GM23248 (cell line): ENCODE data around the gene SERPINC1. TPM values are rescaled to one million over a fixed set of nuclear protein-coding genes. Genes with fewer than 3 reads are reported as not detected.
"Not testable (repeated sequence)": the region's sequence is repeated elsewhere in the genome, so short reads cannot be mapped to it uniquely, and the experiment has no call there.

Experiments used
- DNase-seq: peaks from one replicate; pipeline ENCODE4 v3.0.0-alpha.2; 2015
- H2AFZ ChIP-seq: fragments of 200-600 bp; sonication (generic); 2 replicates; pipeline ENCODE4 v1.6.1; 2016; ENCODE audit warnings: antibody characterized with exemption
- H3F3A ChIP-seq: fragments of 200-600 bp; sonication (generic); 2 replicates; pipeline ENCODE4 v1.6.1; 2016; ENCODE audit warnings: mild to moderate bottlenecking, antibody characterized with exemption, mixed run types; ENCODE audit not compliant: insufficient read depth
- H3K27ac ChIP-seq: fragments of 200-600 bp; sonication (generic); 2 replicates; pipeline ENCODE4 v1.5.1; 2016; ENCODE audit warnings: mild to moderate bottlenecking
- H3K27me3 ChIP-seq: fragments of 200-600 bp; sonication (generic); replicated peaks from 2 replicates; pipeline ENCODE4 v1.6.1; 2016; ENCODE audit warnings: mild to moderate bottlenecking; ENCODE audit not compliant: insufficient read depth
- H3K36me3 ChIP-seq: fragments of 200-600 bp; sonication (generic); 2 replicates; pipeline ENCODE4 v1.6.1; 2016; ENCODE audit warnings: low read depth, mild to moderate bottlenecking
- H3K4me1 ChIP-seq: fragments of 200-600 bp; sonication (generic); 2 replicates; pipeline ENCODE4 v1.6.1; 2016; ENCODE audit warnings: mild to moderate bottlenecking; ENCODE audit not compliant: insufficient read depth
- H3K4me2 ChIP-seq: fragments of 200-600 bp; sonication (generic); one replicate; pipeline ENCODE4 v1.6.1; 2016; ENCODE audit warnings: mild to moderate bottlenecking; ENCODE audit not compliant: unreplicated experiment
- H3K4me3 ChIP-seq: fragments of 200-600 bp; sonication (generic); 2 replicates; pipeline ENCODE4 v1.5.1; 2016; ENCODE audit warnings: mild to moderate bottlenecking
- H3K79me2 ChIP-seq: fragments of 200-600 bp; sonication (generic); 2 replicates; pipeline ENCODE4 v1.6.1; 2016; ENCODE audit warnings: mild to moderate bottlenecking; ENCODE audit not compliant: insufficient read depth
- H3K9ac ChIP-seq: fragments of 200-600 bp; sonication (generic); 2 replicates; pipeline ENCODE4 v1.6.1; 2016; ENCODE audit warnings: mild to moderate bottlenecking
- H3K9me2 ChIP-seq: fragments of 200-600 bp; sonication (generic); 2 replicates; pipeline ENCODE4 v1.6.1; 2016; ENCODE audit warnings: mixed run types, mild to moderate bottlenecking, moderate library complexity; ENCODE audit not compliant: insufficient read depth
- H3K9me3 ChIP-seq: fragments of 200-600 bp; sonication (generic); one replicate; pipeline ENCODE4 v1.6.1; 2017; ENCODE audit warnings: low read depth
- H4K20me1 ChIP-seq: fragments of 200-600 bp; sonication (generic); 2 replicates; pipeline ENCODE4 v1.6.0; 2016; ENCODE audit not compliant: insufficient read depth
- EZH2 ChIP-seq: fragments of 200-600 bp; sonication (generic); IDR thresholded peaks from 2 replicates; pipeline ENCODE4 v1.6.1; 2018; ENCODE audit warnings: antibody characterized with exemption, mild to moderate bottlenecking; ENCODE audit not compliant: insufficient read depth, poor library complexity, severe bottlenecking
- EZH2phosphoT487 ChIP-seq: fragments of 200-600 bp; sonication (generic); IDR thresholded peaks from 2 replicates; pipeline ENCODE4 v1.6.1; 2018; ENCODE audit warnings: antibody characterized with exemption, moderate library complexity, mild to moderate bottlenecking, low read depth; ENCODE audit not compliant: insufficient read depth
- WGBS, 2 experiments: methylation state at CpG; one replicate each; pipeline ENCODE4 v1.1.6; 2015 to 2017; ENCODE audit warnings: low lambda C conversion rate in 2 of 2, low coverage in 1 of 2; ENCODE audit errors: missing lambda C conversion rate in 2 of 2; 5-methylcytosine and 5-hydroxymethylcytosine counted together
- in situ Hi-C: fragments of 300-500 bp; cut with MboI; formaldehyde crosslinking; loops from 2 replicates; pipeline ENCODE4 v1.15.0; 2020
- polyA plus RNA-seq: library from polyadenylated mRNA; unstranded; fragments of >200 nt; fragmentation: Nextera tagmentation; extraction: Ambion mirVana; gene quantifications from 2 replicates; pipeline ENCODE4 v1.2.1, GENCODE V29; 2016
- total RNA-seq: library from RNA; depleted of rRNA; stranded (reverse); fragments of >200 nt; shearing (Covaris generic); gene quantifications from 2 replicates; pipeline ENCODE4 v1.2.3, GENCODE V29; 2014

SERPINC1 gene
- total and polyA plus RNA-seq, 2 experiments from 2014 or later = not detected

- Histone ChIP-seq H4K20me1 (peaks cover 19% of the 10 kb centered on the region), H3K4me2 (peak overlapping the region; percentile 4), H3K9ac (peak overlapping the region; percentile 94), H3K27me3 (no peaks in the 10 kb centered on the region), H2AFZ (no peak overlapping the region), H3K9me3 (no peaks in the 10 kb centered on the region), H3F3A (peaks cover 77% of the 10 kb centered on the region), H3K36me3 (peaks cover 48% of the 10 kb centered on the region), H3K4me3 (no peak overlapping the region; the same call in 1 of the 2 replicates), H3K4me1 (peaks cover 16% of the 10 kb centered on the region; the same call in 1 of the 2 replicates), H3K79me2 (peaks cover 29% of the 10 kb centered on the region), H3K9me2 (no peaks in the 10 kb centered on the region), H3K27ac (peak overlapping the region; percentile 85)
- TF ChIP-seq EZH2 (no peak), EZH2phosphoT487 (no peak)
- no peak for DNase-seq
- in situ Hi-C loops = no loop called here
These were observed 53.6 kb downstream of the SERPINC1 start for GRCh38 chr1:173863224-173864161.

DNA sequence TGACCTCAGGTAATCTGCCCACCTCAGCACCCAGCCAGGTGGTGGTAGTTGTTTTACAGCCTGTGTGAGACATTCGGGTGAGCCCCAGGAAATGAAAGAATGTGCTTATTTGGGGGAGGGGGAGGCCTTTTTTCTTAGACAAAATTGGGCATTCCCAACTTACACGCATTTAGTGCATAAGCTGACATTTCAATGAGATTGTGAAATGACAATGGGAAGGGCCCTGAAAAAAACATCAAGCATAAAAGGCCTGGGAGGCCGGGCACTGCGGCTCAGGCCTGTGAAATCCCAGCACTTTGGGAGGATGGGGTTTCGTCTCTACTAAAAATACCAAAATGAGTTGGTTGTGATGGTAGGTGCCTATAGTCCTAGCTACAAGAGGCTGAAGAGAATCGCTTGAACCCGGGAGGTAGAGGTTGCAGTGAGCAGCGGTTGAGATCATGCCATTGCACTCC, 54.3 kb downstream of the SERPINC1 start:
- Histone ChIP-seq H3K27ac (peak overlapping the region; percentile 85; the same call in 1 of the 2 replicates), H3K9me3 (no peaks in the 10 kb centered on the region), H4K20me1 (peaks cover 19% of the 10 kb centered on the region), H3F3A (peaks cover 82% of the 10 kb centered on the region), H3K4me2 (no peak overlapping the region), H3K4me1 (peaks cover 16% of the 10 kb centered on the region; the same call in 1 of the 2 replicates), H2AFZ (no peak overlapping the region), H3K79me2 (peaks cover 29% of the 10 kb centered on the region), H3K4me3 (no peak overlapping the region), H3K9ac (no peak overlapping the region), H3K36me3 (peaks cover 51% of the 10 kb centered on the region), H3K9me2 (no peaks in the 10 kb centered on the region), H3K27me3 (no peaks in the 10 kb centered on the region)
- TF ChIP-seq EZH2phosphoT487 (no peak), EZH2 (no peak)
- in situ Hi-C loops = no loop called here
- 67 to 71% methylated on average over 8 of the region's 8 CpGs for WGBS, 2 experiments
- DNase-seq = peak; percentile 12

DNA sequence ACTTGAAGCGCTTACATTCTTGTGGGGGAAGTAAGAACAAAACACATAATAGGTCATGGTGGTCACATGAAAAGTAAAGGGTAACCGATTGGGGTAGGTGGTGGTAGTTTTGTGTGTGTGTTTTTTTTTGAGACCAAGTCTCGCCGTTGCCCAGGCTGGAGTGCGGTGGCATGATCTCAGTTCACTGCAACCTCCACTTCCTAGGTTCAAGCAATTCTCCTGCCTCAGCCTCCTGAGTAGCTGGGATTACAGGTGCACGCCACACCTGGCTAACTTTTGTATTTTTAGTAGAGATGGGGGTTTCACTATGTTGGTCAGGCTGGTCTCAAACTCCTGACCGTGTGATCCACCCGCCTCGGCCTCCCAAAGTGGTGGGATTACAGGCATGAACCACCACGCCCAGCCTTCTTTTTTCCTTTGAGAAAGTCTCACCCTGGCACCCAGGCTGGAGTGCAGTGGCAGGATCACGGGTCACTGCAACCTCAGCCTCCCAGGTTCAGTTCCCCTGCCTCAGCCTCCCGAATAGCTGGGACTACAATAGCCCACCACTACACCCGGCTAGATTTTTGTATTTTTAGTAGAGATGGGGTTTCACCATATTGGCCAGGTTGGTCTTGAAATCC, 54.9 kb downstream of the SERPINC1 start:
- H3K9me2 ChIP-seq, in situ Hi-C loops, H3K27ac ChIP-seq, H2AFZ ChIP-seq, H3K27me3 ChIP-seq, H3K9me3 ChIP-seq, H3K4me3 ChIP-seq, H3K4me2 ChIP-seq, H3K9ac ChIP-seq: not testable (repeated sequence)
- H3K36me3 ChIP-seq = peaks cover 53% of the 10 kb centered on the region
- peaks cover 19% of the 10 kb centered on the region for H4K20me1 ChIP-seq
- DNase-seq = peak; percentile 4
- 87 to 88% methylated on average over 13 of the region's 13 CpGs for WGBS, 2 experiments
- H3K4me1 ChIP-seq = peaks cover 16% of the 10 kb centered on the region; the same call in 1 of the 2 replicates
- peaks cover 24% of the 10 kb centered on the region for H3K79me2 ChIP-seq
- H3F3A ChIP-seq = peaks cover 82% of the 10 kb centered on the region

DNA sequence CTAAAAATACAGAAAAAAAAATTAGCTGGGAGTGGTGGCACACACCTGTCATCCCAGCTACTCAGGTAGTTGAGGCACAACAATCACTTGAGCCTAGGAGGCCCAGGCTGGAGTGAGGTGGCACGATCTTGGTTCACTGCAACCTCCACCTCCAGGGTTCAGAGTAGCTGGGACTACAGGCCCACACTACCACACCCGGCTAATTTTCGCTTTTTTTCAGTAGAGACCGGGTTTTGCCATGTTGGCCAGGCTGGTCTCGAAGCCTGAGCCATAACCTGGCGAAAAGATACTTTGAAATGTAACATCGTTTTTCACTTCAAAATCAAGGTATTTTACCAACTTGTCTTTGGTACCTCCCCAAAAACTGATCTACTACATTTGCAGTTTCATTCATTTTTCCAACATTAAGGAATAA, 55.4 kb downstream of the SERPINC1 start:
- 96 to 98% methylated on average over 7 of the region's 7 CpGs for WGBS, 2 experiments
- H3K27ac ChIP-seq = no peak overlapping the region
- no peaks in the 10 kb centered on the region for H3K27me3 ChIP-seq
- no peak overlapping the region for H2AFZ ChIP-seq
- peaks cover 48% of the 10 kb centered on the region for H3K36me3 ChIP-seq
- no peak for DNase-seq
- H3K4me3 ChIP-seq = no peak overlapping the region
- no peaks in the 10 kb centered on the region for H3K9me3 ChIP-seq
- H3K4me1 ChIP-seq = peaks cover 16% of the 10 kb centered on the region; the same call in 1 of the 2 replicates
- H3K4me2 ChIP-seq = no peak overlapping the region
- TF ChIP-seq EZH2phosphoT487 (no peak), EZH2 (no peak)
- H3K9me2 ChIP-seq = no peaks in the 10 kb centered on the region
- H4K20me1 ChIP-seq = peaks cover 15% of the 10 kb centered on the region
- H3K9ac ChIP-seq = no peak overlapping the region
- peaks cover 77% of the 10 kb centered on the region for H3F3A ChIP-seq
- in situ Hi-C loops = no loop called here
- peaks cover 19% of the 10 kb centered on the region for H3K79me2 ChIP-seq
